Trophoblast cell (in vitro differentiated cells and primary cell): ENCODE results near the gene GBX1.
A peak's percentile ranks its signal among the peaks of the same experiment; 100 is the strongest.

Source experiments
- DNase-seq, 2 donors: peaks; one replicate each; pipeline ENCODE4 v3.0.0-alpha.2; 2016
- H2AFZ ChIP-seq: 2 replicates; pipeline ENCODE4 v1.6.1; 2013; ENCODE audit warnings: low read length, moderate library complexity, mild to moderate bottlenecking; ENCODE audit not compliant: insufficient read depth, poor library complexity
- H2AK5ac ChIP-seq: 2 replicates; pipeline ENCODE4 v1.6.1; 2013; ENCODE audit warnings: mild to moderate bottlenecking, low read length
- H2BK120ac ChIP-seq: 2 replicates; pipeline ENCODE4 v1.6.1; 2013; ENCODE audit warnings: low read length, mild to moderate bottlenecking, moderate library complexity; ENCODE audit not compliant: insufficient read depth, poor library complexity
- H2BK12ac ChIP-seq: 2 replicates; pipeline ENCODE4 v1.6.1; 2013; ENCODE audit warnings: mild to moderate bottlenecking, low read length, moderate library complexity
- H2BK5ac ChIP-seq: 2 replicates; pipeline ENCODE4 v1.6.1; 2013; ENCODE audit warnings: low read length, low read depth, moderate library complexity, mild to moderate bottlenecking; ENCODE audit not compliant: poor library complexity
- H3K14ac ChIP-seq: 2 replicates; pipeline ENCODE4 v1.6.1; 2013; ENCODE audit warnings: mild to moderate bottlenecking, low read length
- H3K18ac ChIP-seq: 2 replicates; pipeline ENCODE4 v1.6.1; 2013; ENCODE audit warnings: mild to moderate bottlenecking, low read length
- H3K23ac ChIP-seq: 2 replicates; pipeline ENCODE4 v1.6.1; 2013; ENCODE audit warnings: low read length
- H3K27ac ChIP-seq: 2 replicates; pipeline ENCODE4 v1.5.1; 2013; ENCODE audit warnings: low read depth, mild to moderate bottlenecking, inconsistent platforms, low read length, moderate library complexity
- H3K27me3 ChIP-seq: 2 replicates; pipeline ENCODE4 v1.6.1; 2013; ENCODE audit warnings: inconsistent platforms, mild to moderate bottlenecking, low read length, moderate library complexity; ENCODE audit not compliant: insufficient read depth
- H3K36me3 ChIP-seq, 2 experiments: 1 replicate in 1 of 2; 2 replicates in 1 of 2; pipeline ENCODE4 v1.6.1; 2013; ENCODE audit warnings: low read length in 2 of 2, mild to moderate bottlenecking in 2 of 2, moderate library complexity in 1 of 2; ENCODE audit not compliant: insufficient read depth in 2 of 2, control insufficient read depth in 1 of 2
- H3K4ac ChIP-seq: 2 replicates; pipeline ENCODE4 v1.6.1; 2013; ENCODE audit warnings: low read depth, mild to moderate bottlenecking, low read length, moderate library complexity
- H3K4me1 ChIP-seq, 2 experiments: 1 replicate in 1 of 2; 2 replicates in 1 of 2; pipeline ENCODE4 v1.6.1; 2013; ENCODE audit warnings: low read length in 2 of 2, mild to moderate bottlenecking in 2 of 2, moderate library complexity in 1 of 2; ENCODE audit not compliant: insufficient read depth in 2 of 2, control insufficient read depth in 1 of 2
- H3K4me2 ChIP-seq: 2 replicates; pipeline ENCODE4 v1.6.1; 2013; ENCODE audit warnings: inconsistent platforms, mild to moderate bottlenecking, low read length, moderate library complexity
- H3K4me3 ChIP-seq: 2 replicates; pipeline ENCODE4 v1.5.1; 2013; ENCODE audit warnings: mild to moderate bottlenecking, low read depth, low read length, inconsistent platforms
- H3K79me1 ChIP-seq: one replicate; pipeline ENCODE4 v1.6.1; 2013; ENCODE audit warnings: low read length
- H3K79me2 ChIP-seq: 2 replicates; pipeline ENCODE4 v1.6.1; 2013; ENCODE audit warnings: low read length, mild to moderate bottlenecking; ENCODE audit not compliant: control insufficient read depth, insufficient read depth, poor library complexity
- H3K9ac ChIP-seq: 2 replicates; pipeline ENCODE4 v1.6.1; 2013; ENCODE audit warnings: mild to moderate bottlenecking, low read length
- H3K9me3 ChIP-seq: 2 replicates; pipeline ENCODE4 v1.6.1; 2013; ENCODE audit warnings: low read depth, mild to moderate bottlenecking, control low read depth, inconsistent platforms, low read length; ENCODE audit not compliant: insufficient read depth
- H4K12ac ChIP-seq: 2 replicates; pipeline ENCODE4 v1.6.1; 2013; ENCODE audit warnings: low read depth, mild to moderate bottlenecking, low read length, moderate library complexity
- H4K8ac ChIP-seq: 2 replicates; pipeline ENCODE4 v1.6.1; 2013; ENCODE audit warnings: low read depth, mild to moderate bottlenecking, low read length, moderate library complexity
- H4K91ac ChIP-seq: one replicate; pipeline ENCODE4 v1.6.1; 2013; ENCODE audit warnings: low read depth, mild to moderate bottlenecking, low read length, moderate library complexity
- WGBS: extraction: QIAGEN DNeasy Blood & Tissue Kit; methylation state at CpG from one replicate; pipeline ENCODE4 v1.1.7; 2013; ENCODE audit warnings: missing lambda C conversion rate; ENCODE audit not compliant: insufficient read length, insufficient coverage; ENCODE audit errors: extremely low coverage; 5-methylcytosine and 5-hydroxymethylcytosine counted together

GBX1 gene

DNA sequence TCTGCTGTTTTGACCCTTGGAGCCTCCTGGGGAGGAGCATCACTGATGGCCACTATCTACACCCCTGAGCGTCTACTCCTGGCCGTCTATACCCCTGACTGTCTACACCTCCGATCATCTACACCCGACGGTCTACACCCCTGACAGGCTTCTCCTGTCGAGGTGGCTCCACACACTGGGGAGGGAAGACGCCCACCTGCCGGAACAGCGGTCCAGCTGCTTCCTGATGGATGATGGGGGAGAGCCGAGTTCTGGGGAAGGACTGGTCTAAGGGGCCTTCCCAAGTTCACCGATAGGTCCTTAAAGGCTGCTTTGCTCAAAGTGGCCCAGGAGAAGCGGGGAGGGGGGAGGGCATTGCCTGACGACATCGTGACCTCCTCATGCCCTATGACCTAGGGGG, 39.4 kb downstream of the GBX1 start:
- H3K23ac ChIP-seq: no peak overlapping the region
- peaks cover 85 to 86% of the 10 kb centered on the region in 2 experiments for H3K36me3 ChIP-seq
- H3K4me3 ChIP-seq: no peak overlapping the region
- no peaks in the 10 kb centered on the region for H3K79me2 ChIP-seq
- no peak overlapping the region for H4K91ac ChIP-seq
- H3K18ac ChIP-seq: no peak overlapping the region
- DNase-seq: no peak
- no peak overlapping the region for H3K4me2 ChIP-seq
- H2BK5ac ChIP-seq: no peak overlapping the region
- H3K79me1 ChIP-seq: peaks cover 2% of the 10 kb centered on the region
- no peak overlapping the region for H3K27ac ChIP-seq
- H3K4ac ChIP-seq: no peak overlapping the region
- H3K9me3 ChIP-seq: peaks cover 1% of the 10 kb centered on the region
- H3K4me1 ChIP-seq: peaks cover 14 to 18% of the 10 kb centered on the region in 2 experiments
- H3K9ac ChIP-seq: no peak overlapping the region
- H4K8ac ChIP-seq: no peak overlapping the region
- no CpG with 5 or more reads among the region's 14 CpGs for WGBS
- no peaks in the 10 kb centered on the region for H3K27me3 ChIP-seq
- H4K12ac ChIP-seq: no peak overlapping the region
- no peak overlapping the region for H2BK120ac ChIP-seq
- H2AFZ ChIP-seq: no peak overlapping the region
- H2AK5ac ChIP-seq: no peak overlapping the region
- no peak overlapping the region for H2BK12ac ChIP-seq
- no peak overlapping the region for H3K14ac ChIP-seq

- H3K9ac ChIP-seq: no peak overlapping the region
- H3K4me2 ChIP-seq: no peak overlapping the region
- H3K27me3 ChIP-seq: no peaks in the 10 kb centered on the region
- DNase-seq: peak in 1 of 2 donors; percentile 71
- H2AFZ ChIP-seq: no peak overlapping the region
- H3K4me1 ChIP-seq: peaks cover 14 to 18% of the 10 kb centered on the region in 2 experiments
- no peak overlapping the region for H4K8ac ChIP-seq
- peaks cover 2% of the 10 kb centered on the region for H3K9me3 ChIP-seq
- no CpG with 5 or more reads among the region's 19 CpGs for WGBS
- H4K12ac ChIP-seq: no peak overlapping the region
- H3K4me3 ChIP-seq: no peak overlapping the region
- H3K79me1 ChIP-seq: peaks cover 2% of the 10 kb centered on the region
- H3K27ac ChIP-seq: no peak overlapping the region
- no peak overlapping the region for H2AK5ac ChIP-seq
- no peak overlapping the region for H3K14ac ChIP-seq
- H2BK12ac ChIP-seq: no peak overlapping the region
- no peak overlapping the region for H4K91ac ChIP-seq
- peaks cover 85 to 87% of the 10 kb centered on the region in 2 experiments for H3K36me3 ChIP-seq
- no peak overlapping the region for H2BK5ac ChIP-seq
- no peak overlapping the region for H3K18ac ChIP-seq
- H3K79me2 ChIP-seq: no peaks in the 10 kb centered on the region
- H3K4ac ChIP-seq: no peak overlapping the region
- H3K23ac ChIP-seq: no peak overlapping the region
- H2BK120ac ChIP-seq: no peak overlapping the region
Measured at GRCh38 chr7:151126491-151127137, 40.9 kb downstream of the GBX1 start.

- no peak overlapping the region for H2BK12ac ChIP-seq
- H3K27ac ChIP-seq: no peak overlapping the region
- no CpG with 5 or more reads among the region's 58 CpGs for WGBS
- peaks cover 86 to 87% of the 10 kb centered on the region in 2 experiments for H3K36me3 ChIP-seq
- H3K4me2 ChIP-seq: peak overlapping the region; percentile 75
- no peak overlapping the region for H2AK5ac ChIP-seq
- no peak overlapping the region for H2BK5ac ChIP-seq
- no peak overlapping the region for H3K23ac ChIP-seq
- peaks cover 2% of the 10 kb centered on the region for H3K79me1 ChIP-seq
- H3K27me3 ChIP-seq: no peaks in the 10 kb centered on the region
- no peak overlapping the region for H2BK120ac ChIP-seq
- no peak overlapping the region for H4K8ac ChIP-seq
- peak overlapping the region; percentile 25 for H3K18ac ChIP-seq
- H3K9me3 ChIP-seq: peaks cover 2% of the 10 kb centered on the region
- peaks cover 14 to 18% of the 10 kb centered on the region in 2 experiments for H3K4me1 ChIP-seq
- no peak overlapping the region for H3K9ac ChIP-seq
- no peak overlapping the region for H4K91ac ChIP-seq
- DNase-seq: peak in 1 of 2 donors; percentile 24
- H4K12ac ChIP-seq: no peak overlapping the region
- no peaks in the 10 kb centered on the region for H3K79me2 ChIP-seq
- peak overlapping the region; percentile 45 for H3K4me3 ChIP-seq
- no peak overlapping the region for H3K14ac ChIP-seq
- no peak overlapping the region for H3K4ac ChIP-seq
- no peak overlapping the region for H2AFZ ChIP-seq
Measured at GRCh38 chr7:151125846-151126481, 41.5 kb downstream of the GBX1 start.

DNA sequence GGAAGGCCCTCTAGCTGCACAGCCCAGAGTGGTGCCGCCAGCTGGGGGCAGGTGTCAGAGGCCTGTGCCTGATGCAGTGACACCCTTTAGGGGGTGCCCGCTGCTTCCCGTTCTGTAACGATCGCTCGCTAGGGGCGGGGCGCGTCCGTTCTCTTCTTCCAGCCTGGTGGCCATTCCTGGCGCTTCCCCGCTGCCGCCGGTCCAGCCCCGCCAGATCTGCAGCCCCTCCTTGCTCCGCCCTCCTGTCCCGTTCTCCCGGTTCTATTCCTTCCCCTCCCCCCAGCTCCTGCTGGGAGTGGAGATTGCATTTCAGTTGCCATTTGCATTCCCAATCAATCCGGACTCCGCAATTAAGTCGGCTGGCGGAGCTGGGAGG, 42.0 kb downstream of the GBX1 start:
- H3K18ac ChIP-seq: peak overlapping the region; percentile 34
- peaks cover 2% of the 10 kb centered on the region for H3K79me1 ChIP-seq
- H4K8ac ChIP-seq: no peak overlapping the region
- no peak overlapping the region for H3K14ac ChIP-seq
- no peak overlapping the region for H2AFZ ChIP-seq
- H3K9ac ChIP-seq: no peak overlapping the region
- H4K12ac ChIP-seq: peak overlapping the region; percentile 6
- no peaks in the 10 kb centered on the region for H3K79me2 ChIP-seq
- no peak overlapping the region for H2BK12ac ChIP-seq
- no peak overlapping the region for H4K91ac ChIP-seq
- WGBS: no CpG with 5 or more reads among the region's 22 CpGs
- peak in 1 of 2 donors; percentile 45 for DNase-seq
- no peak overlapping the region for H2BK120ac ChIP-seq
- H3K27me3 ChIP-seq: no peaks in the 10 kb centered on the region
- no peak overlapping the region for H2BK5ac ChIP-seq
- H2AK5ac ChIP-seq: no peak overlapping the region
- H3K23ac ChIP-seq: no peak overlapping the region
- H3K9me3 ChIP-seq: peaks cover 2% of the 10 kb centered on the region
- H3K4ac ChIP-seq: no peak overlapping the region
- peak overlapping the region; percentile 75 for H3K4me2 ChIP-seq
- peaks cover 14 to 18% of the 10 kb centered on the region in 2 experiments for H3K4me1 ChIP-seq
- H3K36me3 ChIP-seq: peaks cover 86 to 87% of the 10 kb centered on the region in 2 experiments
- H3K4me3 ChIP-seq: peak overlapping the region; percentile 45
- no peak overlapping the region for H3K27ac ChIP-seq
